Measurements from ENCODE around the gene FAM222A. TPM values are rescaled to one million over a fixed set of nuclear protein-coding genes. Genes with fewer than 3 reads are reported as not detected.
A peak's percentile ranks its signal among the peaks of the same experiment; 100 is the strongest.

The FAM222A gene
- total RNA-seq, 1 experiment from 2014 or later: 2.8 TPM

DNA sequence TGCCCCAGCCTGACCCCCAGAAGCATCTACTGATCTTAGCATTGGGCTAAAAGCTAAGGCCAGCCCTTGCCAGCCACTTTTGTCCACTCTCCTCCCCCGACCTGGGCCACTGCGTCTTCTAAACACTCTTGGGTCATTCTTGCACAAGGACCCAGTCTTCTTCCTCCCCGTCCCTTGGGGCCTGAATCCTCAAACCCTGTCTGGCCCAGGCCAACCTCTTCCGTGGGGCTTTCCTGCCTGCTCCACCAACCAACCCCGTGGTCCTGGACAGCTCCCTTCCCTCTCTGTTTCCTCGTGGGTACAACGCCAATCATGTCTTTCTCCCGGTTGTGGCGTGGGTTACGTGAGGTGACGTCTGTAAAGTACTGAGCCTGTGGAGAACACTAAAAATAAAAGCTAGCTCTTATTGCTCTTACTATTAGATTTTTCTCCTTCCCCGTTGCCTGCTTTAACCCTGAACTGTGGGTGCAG lies 21.5 kb downstream of the FAM222A start:
- no peak overlapping the region for H3K27ac Mint-ChIP-seq
- H3K27me3 Mint-ChIP-seq (ENCODE audit: low read depth): peaks cover 21% of the 10 kb centered on the region

More for the DNA sequence above, 21.5 kb downstream of the FAM222A start:
- Histone ChIP-seq H2AK5ac (ENCODE audit: insufficient read length, low read length) (no peak overlapping the region), H2BK5ac (ENCODE audit: insufficient read length, low read length) (no peak overlapping the region), H3K14ac (ENCODE audit: insufficient read depth, low read length) (no peak overlapping the region), H3K4ac (ENCODE audit: low read depth, low read length) (no peak overlapping the region), H4K20me1 (ENCODE audit: control insufficient read depth, insufficient read depth, insufficient read length) (no peaks in the 10 kb centered on the region), H3K18ac (ENCODE audit: insufficient read length, low read depth, low read length) (no peak overlapping the region), H2BK120ac (ENCODE audit: low read depth, low read length, poor library complexity, severe bottlenecking) (no peak overlapping the region), H3K23ac (ENCODE audit: insufficient read length, low read depth, low read length) (no peak overlapping the region), H3K79me1 (ENCODE audit: insufficient read depth, low read depth, low read length, poor library complexity, severe bottlenecking) (no peaks in the 10 kb centered on the region), H2BK20ac (ENCODE audit: low read depth, low read length, poor library complexity, severe bottlenecking) (no peak overlapping the region), H4K91ac (ENCODE audit: insufficient read length, low read depth, low read length) (no peak overlapping the region), H2BK12ac (ENCODE audit: insufficient read length, low read depth, low read length) (no peak overlapping the region), H3K4me2 (ENCODE audit: insufficient read depth, insufficient read length, low read length) (no peak overlapping the region), H4K8ac (replicated peaks; ENCODE audit: insufficient read length, low read depth, low read length) (no peak overlapping the region), H3K27ac (ENCODE audit: insufficient read length, low read depth, low read length) (no peak overlapping the region), H3T11ph (ENCODE audit: low read length) (no peak overlapping the region), H3K9me3 (ENCODE audit: control insufficient read depth, low read depth, low read length) (no peaks in the 10 kb centered on the region), H2AFZ (ENCODE audit: low read length) (no peak overlapping the region), H3K56ac (ENCODE audit: insufficient read length, low read depth, low read length) (no peak overlapping the region), H2BK15ac (ENCODE audit: low read depth, low read length) (no peak overlapping the region), H4K5ac (ENCODE audit: insufficient read length, low read depth, low read length) (no peak overlapping the region), H3K27me3 (ENCODE audit: insufficient read depth, low read length) (no peaks in the 10 kb centered on the region), H3K23me2 (ENCODE audit: insufficient read length, low read depth, low read length, poor library complexity, severe bottlenecking) (no peaks in the 10 kb centered on the region), H3K9ac (ENCODE audit: extremely low read depth, insufficient read length, low read length) (no peak overlapping the region), H3K79me2 (ENCODE audit: insufficient read depth, low read length) (no peaks in the 10 kb centered on the region), H3K4me1 (ENCODE audit: insufficient read depth, low read length) (no peaks in the 10 kb centered on the region; the same call in 1 of the 2 replicates)
- H3K4me1 Mint-ChIP-seq: peaks cover 29 to 46% of the 10 kb centered on the region in 2 experiments
- DNase-seq: peak; percentile 32
- WGBS (ENCODE audit: extremely low coverage, insufficient read length, low lambda C conversion rate): no CpG with 5 or more reads among the region's 12 CpGs
- H3K36me3 Mint-ChIP-seq (ENCODE audit: insufficient read depth in 1 of 3, low read depth in 3 of 3): no peaks in the 10 kb centered on the region
- TF ChIP-seq, protein P1, sequence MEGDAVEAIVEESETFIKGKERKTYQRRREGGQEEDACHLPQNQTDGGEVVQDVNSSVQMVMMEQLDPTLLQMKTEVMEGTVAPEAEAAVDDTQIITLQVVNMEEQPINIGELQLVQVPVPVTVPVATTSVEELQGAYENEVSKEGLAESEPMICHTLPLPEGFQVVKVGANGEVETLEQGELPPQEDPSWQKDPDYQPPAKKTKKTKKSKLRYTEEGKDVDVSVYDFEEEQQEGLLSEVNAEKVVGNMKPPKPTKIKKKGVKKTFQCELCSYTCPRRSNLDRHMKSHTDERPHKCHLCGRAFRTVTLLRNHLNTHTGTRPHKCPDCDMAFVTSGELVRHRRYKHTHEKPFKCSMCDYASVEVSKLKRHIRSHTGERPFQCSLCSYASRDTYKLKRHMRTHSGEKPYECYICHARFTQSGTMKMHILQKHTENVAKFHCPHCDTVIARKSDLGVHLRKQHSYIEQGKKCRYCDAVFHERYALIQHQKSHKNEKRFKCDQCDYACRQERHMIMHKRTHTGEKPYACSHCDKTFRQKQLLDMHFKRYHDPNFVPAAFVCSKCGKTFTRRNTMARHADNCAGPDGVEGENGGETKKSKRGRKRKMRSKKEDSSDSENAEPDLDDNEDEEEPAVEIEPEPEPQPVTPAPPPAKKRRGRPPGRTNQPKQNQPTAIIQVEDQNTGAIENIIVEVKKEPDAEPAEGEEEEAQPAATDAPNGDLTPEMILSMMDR (conservative IDR thresholded peaks at IDR 0.05): no peak
- peak overlapping the region in 1 of 2 experiments; percentile 22; a peak in 2 of 5 replicates for H3K4me3 Mint-ChIP-seq
- no peaks in the 10 kb centered on the region; a peak in 1 of 5 replicates for H3K9me3 Mint-ChIP-seq

Measured in H9 (cell line).